GM10248 (cell line): ENCODE results near the gene ESF1.

Experiments
- CTCF ChIA-PET: fragments of 300-600 bp; sonication (Branson Sonifier 250); formaldehyde crosslinking; extraction: SDS; loops from one replicate; lab custom pipeline; 2021; ENCODE audit warnings: antibody characterized with exemption; lab: Yijun Ruan, JAX
- POLR2A ChIA-PET: fragments of 350-650 bp; sonication (Branson Sonifier 250); formaldehyde crosslinking; extraction: SDS; loops from one replicate; lab custom pipeline; 2020; ENCODE audit warnings: antibody characterized with exemption; lab: Yijun Ruan, JAX
- DNase-seq: peaks from one replicate; pipeline ENCODE4 v3.0.0; 2012; ENCODE audit errors: extremely low spot score
- CTCF ChIP-seq: IDR thresholded peaks from 2 replicates; pipeline ENCODE4 v1.5.1; 2012; ENCODE audit warnings: mild to moderate bottlenecking, low read depth; ENCODE audit errors: extremely low read depth, missing control alignments, control extremely low read depth

ESF1 gene

GRCh38 chr20:13671512-13671911, 113.2 kb downstream of the ESF1 start:
- POLR2A ChIA-PET, result no interaction called here
- no peak for DNase-seq
- no peak for TF ChIP-seq CTCF
- CTCF ChIA-PET, result interaction anchor here (0.6 kb wide), 1 partner anchor 101 kb away, joined by 3 read pairs; no protein-coding TSS in a partner anchor

DNA sequence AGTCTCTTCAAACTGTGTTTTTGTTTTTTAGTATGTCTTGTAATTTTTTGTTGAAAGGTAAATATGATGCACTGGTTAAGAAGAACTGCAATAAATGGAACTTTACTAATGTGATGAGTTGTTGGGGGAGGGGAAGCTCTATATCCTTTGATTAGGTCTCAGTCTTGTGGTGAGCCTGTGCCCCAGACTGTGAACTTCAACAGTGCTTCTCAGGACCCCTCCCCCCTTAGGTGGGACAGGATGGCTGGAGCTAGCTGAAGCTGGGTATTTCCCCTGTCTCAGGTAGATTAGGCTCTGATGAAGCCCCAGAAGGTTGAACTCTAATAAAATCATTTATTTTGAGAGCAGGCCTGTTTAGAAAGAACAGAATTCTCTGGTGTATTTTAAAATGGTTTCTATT, 114.6 kb downstream of the ESF1 start:
- ChIA-PET POLR2A (no interaction called here), CTCF (interaction anchor here (1.0 kb wide), 1 partner anchor 11 kb away, joined by 3 read pairs; no protein-coding TSS in a partner anchor)
- TF ChIP-seq CTCF, result no peak
- no peak for DNase-seq

DNA sequence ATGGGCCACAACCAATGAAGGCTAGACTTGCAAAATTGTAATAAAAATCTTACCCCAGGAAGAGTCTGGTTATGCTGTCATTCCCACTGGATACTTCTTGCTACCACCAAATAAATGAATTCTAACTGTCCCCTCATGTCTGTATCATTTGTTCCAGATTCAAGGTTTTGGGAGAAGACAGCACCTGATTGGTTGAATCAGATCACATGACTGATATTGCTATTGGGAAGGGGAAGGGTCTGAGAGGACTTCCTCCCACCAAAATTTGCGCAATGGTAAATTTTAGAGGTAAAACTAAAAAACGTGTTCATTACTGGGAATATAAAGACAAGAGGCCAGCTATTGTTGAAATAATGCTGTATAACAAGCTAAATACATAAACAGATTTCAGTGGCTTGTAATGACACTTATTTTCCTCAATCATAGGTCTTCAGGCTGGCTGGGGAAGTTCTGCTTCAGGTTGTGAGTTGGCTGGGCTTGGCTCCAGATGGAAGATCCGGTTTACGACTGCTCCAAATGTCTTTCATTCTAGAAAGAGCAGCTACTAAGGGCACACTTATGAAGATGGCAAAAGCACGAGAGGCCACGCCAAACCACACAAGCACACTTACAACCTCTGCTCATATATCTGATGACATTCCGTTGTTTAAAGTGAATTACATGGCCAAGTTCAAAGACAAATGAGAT, 118.9 kb downstream of the ESF1 start:
- TF ChIP-seq CTCF, result no peak
- no peak for DNase-seq
- CTCF ChIA-PET, result no interaction called here
- POLR2A ChIA-PET, result no interaction called here
